ENCODE data around the gene NUMA1.

- no peak for TF ChIP-seq CTCF (conservative IDR thresholded peaks at IDR 0.05)
- TF ChIP-seq EZH2 (IDR thresholded peaks at IDR 0.05; ENCODE audit: low read depth) = no peak
These were observed 56.1 kb downstream of the NUMA1 start for GRCh38 chr11:72024069-72024754.

Data from PC-9 (cell line).